Breast epithelium (tissue), 3 donors: ENCODE results near the gene NEURL4.

ENCODE experiments used
- CTCF ChIP-seq, 3 donors: fragments of 450-650 bp; IDR thresholded peaks; one replicate each; pipeline ENCODE4 v1.5.1; 2016 to 2017; ENCODE audit warnings: antibody characterized with exemption in 3 of 3, mild to moderate bottlenecking in 3 of 3, moderate library complexity in 3 of 3
- POLR2A ChIP-seq: fragments of 450-650 bp; IDR thresholded peaks from one replicate; pipeline ENCODE4 v1.6.1; 2016; ENCODE audit warnings: antibody characterized with exemption, mild to moderate bottlenecking, moderate library complexity
- POLR2AphosphoS5 ChIP-seq, 3 donors: sonication (generic); formaldehyde crosslinking; IDR thresholded peaks; one replicate each; pipeline ENCODE4 v1.6.1; 2017; ENCODE audit warnings: antibody characterized with exemption in 3 of 3

GRCh38 chr17:7327501-7327900, 1.6 kb downstream of the NEURL4 start:
- no peak for TF ChIP-seq POLR2A
- TF ChIP-seq CTCF (IDR thresholded peaks at IDR 0.05), result no peak
- no peak for TF ChIP-seq POLR2AphosphoS5 (IDR thresholded peaks at IDR 0.05)
